Activated CD4-positive, alpha-beta T cell treated with anti-CD3 and anti-CD28 coated beads for 1 hour (primary cell): ENCODE results near the gene MAMDC2.

Experiments used
- DNase-seq: peaks from one replicate; pipeline ENCODE4 v3.0.0-alpha.2; 2020

The MAMDC2 gene, protein sequence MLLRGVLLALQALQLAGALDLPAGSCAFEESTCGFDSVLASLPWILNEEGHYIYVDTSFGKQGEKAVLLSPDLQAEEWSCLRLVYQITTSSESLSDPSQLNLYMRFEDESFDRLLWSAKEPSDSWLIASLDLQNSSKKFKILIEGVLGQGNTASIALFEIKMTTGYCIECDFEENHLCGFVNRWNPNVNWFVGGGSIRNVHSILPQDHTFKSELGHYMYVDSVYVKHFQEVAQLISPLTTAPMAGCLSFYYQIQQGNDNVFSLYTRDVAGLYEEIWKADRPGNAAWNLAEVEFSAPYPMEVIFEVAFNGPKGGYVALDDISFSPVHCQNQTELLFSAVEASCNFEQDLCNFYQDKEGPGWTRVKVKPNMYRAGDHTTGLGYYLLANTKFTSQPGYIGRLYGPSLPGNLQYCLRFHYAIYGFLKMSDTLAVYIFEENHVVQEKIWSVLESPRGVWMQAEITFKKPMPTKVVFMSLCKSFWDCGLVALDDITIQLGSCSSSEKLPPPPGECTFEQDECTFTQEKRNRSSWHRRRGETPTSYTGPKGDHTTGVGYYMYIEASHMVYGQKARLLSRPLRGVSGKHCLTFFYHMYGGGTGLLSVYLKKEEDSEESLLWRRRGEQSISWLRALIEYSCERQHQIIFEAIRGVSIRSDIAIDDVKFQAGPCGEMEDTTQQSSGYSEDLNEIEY

DNA sequence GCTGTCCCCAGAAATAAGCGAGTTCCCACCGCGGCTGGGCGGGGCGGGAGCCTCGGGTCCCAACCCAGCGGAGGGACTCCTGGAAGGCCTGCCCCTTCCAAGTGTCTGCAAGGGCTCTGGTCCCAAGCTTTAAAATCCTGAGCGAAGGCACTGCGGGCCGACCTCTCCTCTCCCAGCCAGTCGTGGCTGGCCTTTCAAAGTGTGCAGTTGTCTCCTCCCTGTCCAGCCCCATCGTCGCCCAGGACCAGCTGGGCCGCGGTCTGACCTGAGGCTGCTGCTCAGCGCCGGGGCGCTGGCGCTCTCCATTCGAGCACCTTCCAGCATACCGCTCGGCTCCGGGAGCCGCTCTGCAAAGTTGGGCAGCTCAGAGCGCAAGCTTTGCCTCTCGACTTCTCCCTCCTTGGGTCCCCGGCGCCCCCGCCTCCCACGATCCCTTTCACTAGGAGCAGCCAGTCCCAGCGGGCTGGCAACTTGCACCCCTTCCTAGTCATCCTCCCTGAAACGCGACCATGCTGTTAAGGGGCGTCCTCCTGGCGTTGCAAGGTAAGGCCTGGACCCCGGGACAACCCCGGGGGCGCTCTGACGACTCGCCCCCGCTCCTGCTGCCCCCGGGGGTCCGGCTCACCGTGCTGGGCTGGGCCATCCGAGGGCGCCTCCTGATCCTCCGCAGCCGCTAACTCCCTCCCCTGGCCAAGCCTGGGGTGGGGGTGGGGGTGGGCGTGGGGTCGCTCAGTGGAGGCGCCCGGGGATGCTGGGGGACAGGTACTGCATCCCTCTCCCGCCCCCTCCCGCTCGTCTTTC lies at the start of gene MAMDC2:
Gene MAMDC2 (plus strand): TSS at position 160 of the 801 bp plus-strand sequence. CDS start 350 bp downstream, at position 510.
- DNase-seq, result no peak

DNA sequence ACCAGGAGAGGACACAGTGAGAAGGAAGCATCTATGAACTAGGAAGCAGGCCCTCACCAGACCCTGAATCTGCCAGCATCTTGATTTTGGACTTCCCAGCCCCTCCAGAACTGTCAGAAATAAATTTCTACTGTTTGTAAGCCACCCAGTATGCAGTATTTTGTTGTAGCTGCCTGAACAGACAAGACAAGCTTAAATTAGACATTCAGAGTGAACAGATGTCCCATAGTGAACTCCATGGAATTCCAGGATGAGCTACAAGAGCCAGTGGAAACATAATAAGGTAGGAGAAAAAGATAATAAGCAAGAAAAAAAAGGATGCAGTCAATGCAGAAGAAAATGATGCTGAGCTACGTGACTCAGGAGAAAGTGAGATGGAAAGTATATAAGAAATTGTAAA lies 47.8 kb upstream of the MAMDC2 start:
- no peak for DNase-seq

DNA sequence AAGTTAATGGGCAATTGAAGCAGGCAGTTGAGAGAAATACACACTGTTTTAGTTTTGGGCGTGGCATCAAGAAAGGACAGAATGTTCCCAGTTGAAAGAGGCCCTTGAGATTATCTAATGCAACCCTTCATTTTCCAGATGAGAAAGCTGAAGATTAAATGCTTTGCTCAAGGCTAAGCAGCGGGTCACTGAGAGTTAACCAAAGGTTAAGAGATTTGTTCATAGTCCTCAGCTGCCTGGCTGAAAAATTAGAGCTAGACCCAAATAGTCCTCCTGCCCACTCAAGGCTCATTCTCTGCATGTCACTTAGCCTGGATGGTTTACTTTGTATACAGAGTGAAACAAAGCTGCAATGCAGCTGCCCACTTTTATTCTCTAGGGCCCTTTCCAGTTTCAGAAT lies 46.7 kb upstream of the MAMDC2 start:
- DNase-seq, result no peak

GRCh38 chr9:69997524-69997923 lies 46.1 kb upstream of the MAMDC2 start:
- DNase-seq, result no peak

GRCh38 chr9:69999315-69999714 lies 44.3 kb upstream of the MAMDC2 start:
- DNase-seq, result no peak

GRCh38 chr9:70000469-70000868 lies 43.2 kb upstream of the MAMDC2 start:
- DNase-seq, result no peak

DNA sequence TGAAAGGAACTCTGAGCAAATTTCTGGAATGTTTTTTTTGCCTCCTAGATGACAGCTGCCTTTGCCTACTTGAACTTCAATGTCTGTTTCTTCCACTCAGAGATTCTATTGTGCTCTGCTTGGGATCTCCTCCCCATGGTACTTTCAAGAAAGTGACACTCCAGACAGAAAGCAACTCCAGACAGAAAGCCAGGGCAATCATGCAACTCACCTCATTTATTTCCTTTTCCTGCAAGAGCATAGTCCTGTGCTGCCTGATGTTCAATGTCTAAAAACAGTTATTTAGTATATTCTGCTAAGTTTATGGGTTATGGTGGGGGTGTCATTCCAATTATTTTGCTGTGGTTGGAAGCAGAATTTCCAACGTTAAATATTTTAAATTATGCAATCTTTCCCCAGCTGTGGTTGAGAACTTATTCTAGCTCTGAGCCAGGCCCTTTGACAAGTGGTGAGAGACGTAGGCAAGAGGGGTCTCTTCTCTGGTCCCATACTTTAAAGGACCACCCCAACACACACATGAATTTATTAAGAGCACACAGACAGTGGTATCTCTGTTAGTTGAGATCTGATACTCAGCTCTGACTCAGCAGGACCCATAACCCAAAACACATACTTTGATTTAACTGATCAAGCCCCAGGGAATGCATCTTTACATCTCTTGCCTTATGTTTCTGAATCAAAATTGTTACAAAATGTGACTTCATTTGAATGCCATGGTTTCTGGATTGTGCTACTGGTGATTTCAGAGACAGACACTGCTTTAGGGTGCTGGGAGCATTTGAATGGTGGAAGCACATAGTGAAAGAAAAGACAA lies 39.5 kb upstream of the MAMDC2 start:
- DNase-seq, result no peak

DNA sequence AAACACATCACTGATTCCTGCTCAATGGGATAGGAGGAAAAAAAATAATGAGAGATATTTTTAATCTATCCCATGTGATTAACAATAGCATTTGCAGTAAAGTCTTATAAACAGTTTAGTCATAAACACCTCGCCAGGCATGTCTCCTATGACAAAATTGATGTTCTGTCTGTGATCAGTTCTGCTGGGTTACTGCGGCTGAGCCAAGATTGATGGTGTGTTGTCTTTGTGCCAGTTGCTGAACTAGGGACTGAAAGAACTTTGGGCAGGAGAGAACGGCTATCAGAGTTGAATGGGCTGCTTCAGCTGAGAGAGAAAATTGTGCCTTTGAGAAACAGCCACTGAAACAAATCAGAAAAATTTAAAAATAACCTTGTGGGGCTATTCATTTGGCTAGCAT lies 37.3 kb upstream of the MAMDC2 start:
- no peak for DNase-seq

- no peak for DNase-seq
These were observed 35.8 kb upstream of the MAMDC2 start for GRCh38 chr9:70007831-70008230.

DNA sequence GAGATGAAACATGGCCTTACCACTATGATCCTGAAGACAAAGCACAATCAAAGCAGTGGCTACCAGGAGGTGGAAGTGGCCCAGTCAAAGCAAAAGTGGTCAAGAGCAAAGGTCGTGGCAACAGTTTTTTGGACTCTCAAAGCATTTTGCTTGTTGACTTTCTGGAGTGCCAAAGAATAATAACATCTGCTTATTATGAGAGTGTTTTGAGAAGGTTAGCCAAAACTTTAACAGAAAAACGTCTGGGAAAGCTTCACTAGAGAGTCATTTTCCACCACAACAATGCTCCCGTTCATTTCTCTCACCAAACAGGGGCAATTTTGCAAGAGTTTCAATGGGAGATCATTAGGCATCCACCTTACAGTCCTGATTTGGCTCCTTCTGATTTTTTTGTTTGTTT lies 33.6 kb upstream of the MAMDC2 start:
- DNase-seq, result no peak

- DNase-seq, result no peak
These were observed 32.3 kb upstream of the MAMDC2 start for GRCh38 chr9:70011366-70011765.

- DNase-seq, result no peak
These were observed 31.1 kb upstream of the MAMDC2 start for GRCh38 chr9:70012569-70012968.

DNA sequence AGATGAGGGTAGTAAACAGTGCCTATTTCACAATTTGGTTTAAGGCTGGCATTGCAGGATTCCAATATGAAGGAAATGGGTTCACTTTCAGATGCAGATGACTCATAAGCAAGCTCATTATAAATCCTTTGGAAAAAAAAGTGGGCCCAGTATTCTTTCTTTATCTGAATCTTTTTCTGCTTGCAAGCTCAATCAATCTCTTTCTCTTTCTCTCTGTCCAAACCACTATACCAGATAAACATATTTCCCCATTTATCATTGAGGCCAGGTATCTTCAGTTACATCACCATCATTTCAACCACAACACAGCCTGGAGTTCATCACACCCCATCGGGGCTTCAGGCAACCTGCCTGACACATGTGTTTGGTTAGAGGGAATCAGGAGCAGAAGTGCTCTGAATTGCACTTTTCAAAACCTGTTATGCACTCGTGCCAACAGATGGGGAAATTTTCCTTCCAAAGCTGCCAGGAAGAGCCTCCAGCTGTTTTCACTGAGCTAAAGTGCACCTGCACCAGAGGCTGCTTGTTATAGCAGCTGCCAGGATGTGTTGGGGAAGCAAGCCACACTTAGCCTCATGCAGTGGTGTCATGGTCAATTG lies 30.0 kb upstream of the MAMDC2 start:
- no peak for DNase-seq

DNA sequence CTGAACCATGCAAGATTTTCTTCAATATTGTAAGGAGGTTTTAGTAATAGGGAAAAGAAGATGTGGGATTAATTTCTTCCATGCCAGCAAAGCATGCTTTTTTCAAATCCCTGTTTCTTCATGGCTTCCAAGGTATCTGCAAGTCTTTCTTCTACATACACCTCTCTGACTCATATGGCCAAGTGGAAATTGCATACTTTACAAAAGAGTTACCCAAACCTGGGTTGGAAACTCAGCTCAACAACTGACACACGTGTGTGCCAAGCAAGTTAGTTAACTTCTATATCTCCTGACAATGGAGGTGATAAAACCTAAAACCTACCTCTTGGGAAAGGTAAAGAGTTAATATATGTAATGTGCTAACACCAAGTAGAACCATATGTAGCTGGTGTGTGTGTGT lies 28.5 kb upstream of the MAMDC2 start:
- DNase-seq, result no peak

GRCh38 chr9:70020217-70020616 lies 23.4 kb upstream of the MAMDC2 start:
- no peak for DNase-seq

DNA sequence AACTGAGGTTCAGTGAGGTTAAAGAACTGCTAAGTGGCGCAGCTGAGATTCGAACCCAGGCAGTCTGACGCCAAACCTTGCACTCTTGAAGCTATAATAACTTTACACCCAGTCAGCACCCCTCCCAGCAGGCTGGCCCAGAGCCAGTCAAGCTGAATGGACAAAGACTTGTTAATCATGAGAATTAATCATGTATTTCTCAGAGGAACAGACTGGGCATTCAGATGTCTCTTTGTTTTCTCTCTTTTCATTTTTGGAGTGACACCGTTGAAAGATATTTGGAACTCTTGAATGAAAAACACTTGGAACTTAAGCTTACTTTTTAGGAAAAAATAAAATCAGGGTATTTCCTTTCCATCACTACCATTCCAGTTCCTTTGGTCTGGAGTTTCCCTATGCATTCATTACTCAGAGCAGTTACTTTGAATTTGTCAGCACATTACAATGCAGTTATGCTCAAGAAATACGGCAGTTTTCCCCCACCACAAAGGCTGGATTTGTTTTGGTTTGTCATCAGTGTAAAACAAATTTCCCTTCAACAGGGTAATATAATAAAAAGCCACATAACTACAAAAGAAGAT lies 22.6 kb upstream of the MAMDC2 start:
- DNase-seq, result no peak

DNA sequence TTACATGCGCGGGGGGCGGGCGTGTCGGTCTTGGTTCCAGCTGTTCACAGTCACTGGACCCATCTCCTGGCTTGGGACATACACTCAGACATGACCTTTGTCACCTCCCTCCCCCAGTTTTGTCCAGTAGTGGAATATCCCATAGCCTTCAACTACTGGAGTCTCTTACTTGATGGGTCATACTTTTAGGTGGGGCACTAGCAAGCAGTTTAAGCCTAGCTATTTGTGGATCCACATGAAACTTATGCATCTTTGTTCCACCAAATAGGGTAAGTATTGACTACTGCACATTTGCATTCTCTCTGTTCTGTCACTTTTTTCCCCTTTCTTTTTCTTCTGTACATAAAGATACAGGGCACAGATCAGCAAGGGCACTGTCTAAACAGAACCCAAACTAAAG lies 15.4 kb upstream of the MAMDC2 start:
- no peak for DNase-seq

GRCh38 chr9:70030156-70030555 lies 13.5 kb upstream of the MAMDC2 start:
- no peak for DNase-seq

DNA sequence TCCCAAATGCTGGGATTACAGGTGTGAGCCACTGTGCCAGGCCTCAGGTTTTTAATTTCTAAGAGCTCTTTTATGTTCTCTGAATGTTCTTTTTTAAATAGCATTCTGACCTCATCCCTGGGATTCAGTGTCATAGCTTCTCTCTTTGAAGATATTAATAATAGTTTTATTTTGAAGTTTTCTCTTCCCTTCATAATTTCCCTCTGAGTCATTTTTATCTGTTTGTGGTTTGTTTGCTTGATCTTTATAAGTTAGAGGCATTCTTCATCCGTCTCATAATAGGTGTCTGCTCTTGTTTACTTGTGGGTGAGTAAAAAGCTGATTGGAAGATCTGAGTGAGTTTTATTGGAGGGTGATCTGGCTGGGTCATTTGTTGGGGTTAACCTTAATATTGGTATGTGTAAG lies 12.5 kb upstream of the MAMDC2 start:
- no peak for DNase-seq

DNA sequence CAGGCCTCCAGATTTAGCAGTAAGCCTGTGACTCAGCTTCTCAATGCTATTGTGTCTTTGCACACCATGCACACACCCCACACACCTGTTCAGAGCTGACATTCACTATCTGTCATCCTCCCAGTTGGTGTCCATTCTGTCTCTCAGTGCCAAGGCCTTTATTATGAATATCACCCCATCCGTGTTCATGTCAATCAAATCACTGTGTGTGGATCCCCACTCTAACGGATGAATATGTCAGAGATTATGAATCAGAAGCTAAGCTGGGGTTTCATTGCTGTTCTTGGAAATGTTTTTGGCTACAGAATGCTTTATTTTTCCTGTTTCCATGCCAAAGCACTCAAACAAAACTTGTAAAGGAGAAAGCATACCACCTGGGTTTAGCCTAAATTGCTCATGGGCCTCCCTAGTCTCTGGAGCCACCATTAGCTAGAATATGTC lies 9.4 kb upstream of the MAMDC2 start:
- no peak for DNase-seq

GRCh38 chr9:70035691-70036090 lies 8.0 kb upstream of the MAMDC2 start:
- no peak for DNase-seq

DNA sequence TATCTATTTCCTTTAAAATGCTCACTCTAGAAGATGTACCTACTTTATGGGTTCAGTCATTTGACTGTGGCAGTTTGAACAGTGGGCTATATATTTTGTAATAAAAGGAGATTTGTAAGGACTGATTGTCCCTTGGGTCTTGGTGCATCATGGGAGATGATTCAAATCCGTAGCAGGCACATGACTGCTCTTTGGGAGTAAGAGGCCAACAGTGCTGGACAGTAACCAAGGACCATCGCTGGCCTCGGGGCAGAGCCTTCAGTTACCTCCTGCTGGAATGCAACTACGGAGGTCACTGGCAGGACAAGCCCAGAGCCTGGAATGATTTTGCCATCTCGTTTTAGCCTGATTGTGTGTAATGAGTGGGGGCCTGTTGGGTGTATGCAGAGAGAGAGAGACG lies 7.0 kb upstream of the MAMDC2 start:
- DNase-seq, result no peak
